Astrocyte (in vitro differentiated cells and primary cell): Measurements from ENCODE around the gene GRIN3B. TPM values are rescaled to one million over a fixed set of nuclear protein-coding genes. Genes with fewer than 3 reads are reported as not detected.
A peak's percentile ranks its signal among the peaks of the same experiment; 100 is the strongest.

Experiments used
- DNase-seq: peaks from one replicate; pipeline ENCODE4 v3.0.0-alpha.2; 2010; ENCODE audit warnings: low read depth
- FAIRE-seq: peaks from 2 replicates; lab custom pipeline; 2011; peaks lifted over from hg19 to GRCh38; lab: Jason Lieb, UNC
- H2AFZ ChIP-seq: 2 replicates; pipeline ENCODE4 v1.6.0; 2012; ENCODE audit warnings: low read depth, low read length, inconsistent platforms
- H3K27ac ChIP-seq: 2 replicates; pipeline ENCODE4 v1.5.1; 2011; ENCODE audit warnings: low read depth, low read length, inconsistent platforms
- H3K27me3 ChIP-seq: 2 replicates; pipeline ENCODE4 v1.6.0; 2011; ENCODE audit warnings: low read length, inconsistent platforms; ENCODE audit not compliant: insufficient read depth
- H3K36me3 ChIP-seq: 2 replicates; pipeline ENCODE4 v1.5.1; 2011; ENCODE audit warnings: low read length, inconsistent platforms; ENCODE audit not compliant: insufficient read depth
- H3K4me1 ChIP-seq: 2 replicates; pipeline ENCODE4 v1.5.1; 2011; ENCODE audit warnings: low read length, inconsistent platforms; ENCODE audit not compliant: insufficient read depth
- H3K4me2 ChIP-seq: 2 replicates; pipeline ENCODE4 v1.6.0; 2012; ENCODE audit warnings: low read length, inconsistent platforms
- H3K4me3 ChIP-seq: 2 replicates; pipeline ENCODE4 v1.5.1; 2011; ENCODE audit warnings: low read depth, mild to moderate bottlenecking, low read length, inconsistent platforms; ENCODE audit not compliant: insufficient read depth
- H3K79me2 ChIP-seq: 2 replicates; pipeline ENCODE4 v1.6.0; 2012; ENCODE audit warnings: mild to moderate bottlenecking, low read length, inconsistent platforms; ENCODE audit not compliant: insufficient read depth
- H3K9ac ChIP-seq: 2 replicates; pipeline ENCODE4 v1.6.0; 2012; ENCODE audit warnings: mild to moderate bottlenecking, low read length, inconsistent platforms
- H3K9me3 ChIP-seq: 2 replicates; pipeline ENCODE4 v1.5.1; 2012; ENCODE audit warnings: low read depth, mild to moderate bottlenecking, low read length, inconsistent platforms; ENCODE audit not compliant: insufficient read depth
- H4K20me1 ChIP-seq: 2 replicates; pipeline ENCODE4 v1.6.0; 2012; ENCODE audit warnings: low read length, inconsistent platforms; ENCODE audit not compliant: insufficient read depth
- H3K27ac Mint-ChIP-seq: one replicate; pipeline ENCODE4 v1.8.0; 2021; ENCODE audit warnings: mild to moderate bottlenecking, mixed read lengths; ENCODE audit not compliant: unreplicated experiment
- H3K27me3 Mint-ChIP-seq: one replicate; pipeline ENCODE4 v1.8.0; 2021; ENCODE audit warnings: low read depth, mixed read lengths; ENCODE audit not compliant: unreplicated experiment
- H3K36me3 Mint-ChIP-seq: one replicate; pipeline ENCODE4 v1.8.0; 2021; ENCODE audit warnings: low read depth, mixed read lengths; ENCODE audit not compliant: unreplicated experiment
- H3K4me1 Mint-ChIP-seq: one replicate; pipeline ENCODE4 v1.8.0; 2021; ENCODE audit warnings: low read depth, mixed read lengths; ENCODE audit not compliant: unreplicated experiment
- H3K4me3 Mint-ChIP-seq: one replicate; pipeline ENCODE4 v1.8.0; 2021; ENCODE audit warnings: mild to moderate bottlenecking, moderate library complexity, mixed read lengths; ENCODE audit not compliant: unreplicated experiment
- H3K9me3 Mint-ChIP-seq: one replicate; pipeline ENCODE4 v1.8.0; 2021; ENCODE audit warnings: mild to moderate bottlenecking, mixed read lengths; ENCODE audit not compliant: unreplicated experiment
- EZH2 ChIP-seq: IDR thresholded peaks from 2 replicates; pipeline ENCODE4 v1.6.1; 2012; ENCODE audit warnings: mild to moderate bottlenecking, low read length, inconsistent platforms; ENCODE audit not compliant: insufficient read depth
- total RNA-seq: library from RNA; stranded (reverse); gene quantifications from 2 replicates; pipeline ENCODE4 v1.2.1, GENCODE V29; 2021
- TF ChIP-seq, protein P1 (sequence below): IDR thresholded peaks from 2 replicates; pipeline ENCODE4 v1.5.1; 2011; ENCODE audit warnings: low read depth, mild to moderate bottlenecking, inconsistent platforms, low read length, moderate library complexity; ENCODE audit not compliant: insufficient read depth

The GRIN3B gene
- total RNA-seq, 1 donor from 2014 or later, result 2.7 TPM

DNA sequence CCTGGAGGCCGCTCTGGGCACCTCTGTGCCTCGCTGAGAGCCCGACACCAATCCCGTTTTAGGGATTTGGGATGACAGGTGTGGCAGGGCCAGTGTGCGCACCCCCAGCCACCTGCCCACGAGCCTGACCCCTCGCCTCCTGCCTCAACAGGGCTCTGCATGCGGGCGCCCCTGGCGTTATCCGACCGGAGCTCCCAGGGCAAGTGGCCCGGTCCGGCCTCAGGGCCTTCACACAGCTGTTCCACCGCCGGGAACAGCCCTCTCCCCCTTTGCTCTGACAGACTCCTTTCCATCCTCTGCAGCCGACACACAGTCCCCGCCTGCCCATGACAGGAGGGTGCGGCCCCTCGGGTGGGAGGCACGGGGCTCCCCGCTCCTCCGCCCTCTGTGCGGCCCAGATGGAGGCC, 23.2 kb upstream of the GRIN3B start:
- Mint-ChIP-seq H3K4me3 (no peak overlapping the region), H3K9me3 (no peaks in the 10 kb centered on the region)
- no peak for FAIRE-seq

DNA sequence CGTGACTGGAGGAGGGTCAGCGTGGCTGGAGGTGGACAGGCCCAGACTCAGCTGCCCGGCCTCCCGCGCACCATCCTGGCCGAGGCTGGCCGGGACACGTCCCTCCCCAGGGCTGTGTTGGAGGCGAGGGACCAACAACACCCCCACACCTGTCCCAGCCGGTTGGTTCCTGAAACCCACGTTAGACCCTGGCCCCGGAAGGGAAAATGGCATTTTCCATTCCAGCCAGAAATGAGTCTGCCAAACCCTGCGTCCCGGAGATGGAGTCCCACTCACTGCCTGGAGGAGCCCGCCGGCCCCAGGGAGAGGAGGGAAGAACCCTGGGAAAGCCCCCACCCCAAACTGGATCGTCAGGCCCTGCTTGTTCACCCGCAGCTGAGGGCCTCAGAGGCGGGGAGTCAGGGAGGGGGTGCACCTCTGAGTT, 20.9 kb upstream of the GRIN3B start:
- H2AFZ ChIP-seq, result no peak overlapping the region
- H3K79me2 ChIP-seq, result peaks cover 2% of the 10 kb centered on the region
- H3K27ac ChIP-seq, result no peak overlapping the region
- peaks cover 2% of the 10 kb centered on the region for H3K4me1 Mint-ChIP-seq
- no peaks in the 10 kb centered on the region for H4K20me1 ChIP-seq
- H3K4me2 ChIP-seq, result no peak overlapping the region
- DNase-seq (no peak), FAIRE-seq (no peak)
- no peaks in the 10 kb centered on the region for H3K9me3 ChIP-seq
- H3K9ac ChIP-seq, result no peak overlapping the region
- H3K36me3 ChIP-seq, result no peaks in the 10 kb centered on the region
- no peak overlapping the region for H3K4me3 ChIP-seq
- peak overlapping the region; percentile 41 for H3K27ac Mint-ChIP-seq
- TF ChIP-seq EZH2, result no peak
- TF ChIP-seq, protein P1, sequence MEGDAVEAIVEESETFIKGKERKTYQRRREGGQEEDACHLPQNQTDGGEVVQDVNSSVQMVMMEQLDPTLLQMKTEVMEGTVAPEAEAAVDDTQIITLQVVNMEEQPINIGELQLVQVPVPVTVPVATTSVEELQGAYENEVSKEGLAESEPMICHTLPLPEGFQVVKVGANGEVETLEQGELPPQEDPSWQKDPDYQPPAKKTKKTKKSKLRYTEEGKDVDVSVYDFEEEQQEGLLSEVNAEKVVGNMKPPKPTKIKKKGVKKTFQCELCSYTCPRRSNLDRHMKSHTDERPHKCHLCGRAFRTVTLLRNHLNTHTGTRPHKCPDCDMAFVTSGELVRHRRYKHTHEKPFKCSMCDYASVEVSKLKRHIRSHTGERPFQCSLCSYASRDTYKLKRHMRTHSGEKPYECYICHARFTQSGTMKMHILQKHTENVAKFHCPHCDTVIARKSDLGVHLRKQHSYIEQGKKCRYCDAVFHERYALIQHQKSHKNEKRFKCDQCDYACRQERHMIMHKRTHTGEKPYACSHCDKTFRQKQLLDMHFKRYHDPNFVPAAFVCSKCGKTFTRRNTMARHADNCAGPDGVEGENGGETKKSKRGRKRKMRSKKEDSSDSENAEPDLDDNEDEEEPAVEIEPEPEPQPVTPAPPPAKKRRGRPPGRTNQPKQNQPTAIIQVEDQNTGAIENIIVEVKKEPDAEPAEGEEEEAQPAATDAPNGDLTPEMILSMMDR, result no peak
- H3K4me3 Mint-ChIP-seq, result no peak overlapping the region
- H3K4me1 ChIP-seq, result peaks cover 15% of the 10 kb centered on the region
- H3K27me3 Mint-ChIP-seq, result no peaks in the 10 kb centered on the region
- no peaks in the 10 kb centered on the region for H3K27me3 ChIP-seq
- no peaks in the 10 kb centered on the region for H3K9me3 Mint-ChIP-seq
- no peaks in the 10 kb centered on the region for H3K36me3 Mint-ChIP-seq

More for the DNA sequence above, 23.2 kb upstream of the GRIN3B start:
- no peak overlapping the region for H3K4me2 ChIP-seq
- H3K36me3 ChIP-seq, result peaks cover 3% of the 10 kb centered on the region
- no peak overlapping the region for H3K27ac ChIP-seq
- H3K4me3 ChIP-seq, result no peak overlapping the region
- no peak overlapping the region for H2AFZ ChIP-seq
- H4K20me1 ChIP-seq, result no peaks in the 10 kb centered on the region
- Mint-ChIP-seq H3K4me1 (peaks cover 2% of the 10 kb centered on the region), H3K27me3 (no peaks in the 10 kb centered on the region), H3K27ac (no peak overlapping the region), H3K36me3 (peaks cover 5% of the 10 kb centered on the region)
- H3K9ac ChIP-seq, result no peak overlapping the region
- no peaks in the 10 kb centered on the region for H3K27me3 ChIP-seq
- H3K79me2 ChIP-seq, result no peaks in the 10 kb centered on the region
- DNase-seq, result no peak
- peaks cover 8% of the 10 kb centered on the region for H3K4me1 ChIP-seq
- H3K9me3 ChIP-seq, result no peaks in the 10 kb centered on the region
- TF ChIP-seq, protein P1, result no peak
- no peak for TF ChIP-seq EZH2

DNA sequence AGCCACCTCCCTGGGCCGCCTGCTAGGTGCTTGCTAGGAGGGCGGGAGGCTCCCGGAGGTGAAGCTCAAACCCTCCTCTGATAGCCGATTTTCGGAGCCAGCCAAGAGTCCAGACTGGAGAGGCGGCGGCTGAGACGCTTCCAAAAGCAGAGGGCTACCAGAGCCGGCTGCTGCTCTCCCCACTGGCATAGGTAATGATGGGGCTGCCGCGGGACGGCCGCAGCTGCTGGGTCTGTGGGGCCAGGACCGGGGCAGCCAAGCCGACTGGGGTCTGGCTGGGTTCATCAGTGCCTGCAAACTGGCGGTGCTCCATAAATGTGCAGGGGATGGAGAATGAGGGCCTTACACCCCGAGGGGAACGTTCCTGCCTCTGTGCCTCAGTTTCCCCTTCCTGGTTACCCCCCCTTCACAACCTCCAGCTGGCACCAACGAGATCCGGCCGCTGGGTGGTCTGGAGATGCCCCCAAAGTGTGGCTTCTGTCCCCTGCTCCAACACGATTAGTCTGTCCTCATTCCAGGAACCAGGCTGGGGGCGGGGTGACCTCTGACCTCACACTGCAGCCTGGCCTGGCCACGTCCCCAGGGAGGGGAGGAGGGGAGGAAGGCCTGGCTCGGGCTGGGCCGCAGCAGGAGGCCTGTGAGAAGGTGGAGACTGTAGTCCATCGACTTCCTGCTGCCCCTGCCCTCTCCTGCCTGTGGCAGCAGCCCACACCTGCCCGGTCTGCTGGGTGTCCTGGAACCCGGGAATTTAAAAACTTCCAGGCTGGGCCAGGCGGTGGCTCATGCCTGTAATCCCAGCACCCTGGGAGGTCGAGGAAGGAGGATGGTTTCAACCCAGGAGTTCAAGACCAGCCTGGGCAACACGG, 19.9 kb upstream of the GRIN3B start:
- H3K27ac ChIP-seq, result no peak overlapping the region
- peaks cover 11% of the 10 kb centered on the region for H3K79me2 ChIP-seq
- H3K27me3 Mint-ChIP-seq, result no peaks in the 10 kb centered on the region
- H3K36me3 Mint-ChIP-seq, result no peaks in the 10 kb centered on the region
- H3K4me2 ChIP-seq, result peak overlapping the region; percentile 15
- H3K9ac ChIP-seq, result no peak overlapping the region
- no peaks in the 10 kb centered on the region for H3K9me3 ChIP-seq
- H3K4me1 Mint-ChIP-seq, result peaks cover 6% of the 10 kb centered on the region
- H4K20me1 ChIP-seq, result peaks cover 7% of the 10 kb centered on the region
- TF ChIP-seq EZH2, result no peak
- TF ChIP-seq, protein P1, result no peak
- H3K9me3 Mint-ChIP-seq, result no peaks in the 10 kb centered on the region
- H3K36me3 ChIP-seq, result no peaks in the 10 kb centered on the region
- DNase-seq (no peak), FAIRE-seq (no peak)
- H2AFZ ChIP-seq, result no peak overlapping the region
- H3K4me3 Mint-ChIP-seq, result no peak overlapping the region
- H3K4me1 ChIP-seq, result peaks cover 15% of the 10 kb centered on the region
- no peaks in the 10 kb centered on the region for H3K27me3 ChIP-seq
- no peak overlapping the region for H3K4me3 ChIP-seq
- H3K27ac Mint-ChIP-seq, result no peak overlapping the region
